Adrenal gland (tissue), 12 donors: ENCODE measurements around the gene NDST1. TPM values are rescaled to one million over a fixed set of nuclear protein-coding genes. Genes with fewer than 3 reads are reported as not detected.

Experiments used
- DNase-seq, 7 donors: peaks; one replicate each; pipeline ENCODE4 v3.0.0-alpha.2; 2019 to 2020
- H3K27ac ChIP-seq, 5 donors: fragments of 200-600 bp; sonication (generic) in 4 of 5; 1 replicate in 3 of 5; 2 replicates in 2 of 5; pipeline versions ENCODE4 v1.5.1 to v1.8.0; 2016 to 2020; ENCODE audit warnings: mild to moderate bottlenecking in 1 of 5
- H3K27me3 ChIP-seq: fragments of 200-600 bp; 2 replicates; pipeline ENCODE4 v1.8.0; 2021
- H3K36me3 ChIP-seq, 2 donors: fragments of 200-600 bp; replicated peaks in 1 of 2; 1 replicate in 1 of 2; 2 replicates in 1 of 2; pipeline versions ENCODE4 v1.5.1 to v1.8.0; 2018 to 2022
- H3K4me1 ChIP-seq, 2 donors: fragments of 200-600 bp; replicated peaks in 1 of 2; 1 replicate in 1 of 2; 2 replicates in 1 of 2; pipeline versions ENCODE4 v1.5.1 to v1.8.0; 2018 to 2021
- H3K4me3 ChIP-seq, 4 donors: fragments of 200-600 bp; sonication (generic) in 3 of 4; one replicate each; pipeline ENCODE4 v1.5.1; 2016 to 2018
- H3K9me3 ChIP-seq, 3 donors: fragments of 200-600 bp; sonication (generic) in 1 of 3; replicated peaks in 1 of 3; 1 replicate in 2 of 3; 2 replicates in 1 of 3; pipeline versions ENCODE4 v1.5.1 to v1.8.0; 2016 to 2021
- CTCF ChIP-seq, 6 experiments: fragments of 450-650 bp in 4 of 6; fragments of 200-600 bp in 2 of 6; sonication (generic) in 1 of 6; IDR thresholded peaks; 1 replicate in 5 of 6; 2 replicates in 1 of 6; pipeline versions ENCODE4 v1.5.1 to v1.8.0; 2016 to 2021; ENCODE audit warnings: antibody characterized with exemption in 6 of 6, mild to moderate bottlenecking in 2 of 6, moderate library complexity in 1 of 6
- POLR2A ChIP-seq, 2 donors: fragments of 450-650 bp; IDR thresholded peaks; one replicate each; pipeline ENCODE4 v1.6.1; 2017; ENCODE audit warnings: antibody characterized with exemption in 2 of 2, mild to moderate bottlenecking in 2 of 2, moderate library complexity in 1 of 2
- WGBS, 4 donors: extraction: QIAGEN DNeasy Blood & Tissue Kit in 2 of 4; methylation state at CpG; one replicate each; pipeline versions ENCODE4 v1.1.5 to v1.1.7; 2013 to 2017; 5-methylcytosine and 5-hydroxymethylcytosine counted together
- intact Hi-C, 2 donors: fragments of 100-400 bp; cut with DNase I; formaldehyde crosslinking; loops; one replicate each; pipeline versions ENCODE4 v1.14.1 to v1.15.0; 2022 to 2023
- polyA plus RNA-seq, 3 donors: library from polyadenylated mRNA; stranded (reverse); fragments of 200-250 nt in 2 of 3; fragments of 350-450 nt in 1 of 3; fragmentation: Illumina TruSeq in 1 of 3; extraction: RNeasy Lipid Tissue Mini Kit (QIAGEN cat#74804) in 1 of 3; gene quantifications; one replicate each; pipeline ENCODE4 v1.2.3, GENCODE V29; 2013 to 2014
- total RNA-seq, 9 donors: library from RNA; depleted of rRNA in 4 of 9; stranded (reverse); fragments of >200 nt in 4 of 9; fragments of 120-200 nt in 1 of 9; fragmentation: NEBNext Ultra II Directional in 1 of 9; extraction: Animal tissue kit (Norgen Biotek cat#: 25700) in 1 of 9; gene quantifications; one replicate each; pipeline versions ENCODE4 v1.1.0 to v1.2.4, GENCODE V29; 2013 to 2023
- donor health status: healthy with polysubstance abuse.
- donor health status: Bipolar disorder and iron deficiency.
- donor health status: DM: yes; HTN: yes; CAD: no.
- donor health status: DM: no; HTN: no; CAD: no.
- donor health status: DM: no; HTN: no; CAD: no.
- donor health status: DM: yes; HTN: yes; CAD: no.

NDST1 gene
- total and polyA plus RNA-seq, 12 donors: 9.6 to 154 (median 94.7) TPM

- Histone ChIP-seq H3K27ac (peak overlapping the region in 2 of 5 donors; percentile 79 to 84), H3K9me3 (no peaks in the 10 kb centered on the region), H3K27me3 (no peaks in the 10 kb centered on the region), H3K4me1 (peaks cover 51 to 98% of the 10 kb centered on the region in 2 donors), H3K4me3 (no peak overlapping the region), H3K36me3 (no peaks in the 10 kb centered on the region)
- WGBS, 4 donors: 79 to 85% (median 81%) methylated on average over 8 of the region's 8 CpGs
- intact Hi-C loops: no loop called here
- no peak for DNase-seq
- TF ChIP-seq POLR2A (IDR thresholded peaks at IDR 0.05) (no peak), CTCF (IDR thresholded peaks at IDR 0.05) (no peak)
These were observed 7.0 kb upstream of the NDST1 start for GRCh38 chr5:150500905-150501304.

GRCh38 chr5:150502106-150502505, 5.8 kb upstream of the NDST1 start:
- H3K27me3 ChIP-seq: no peaks in the 10 kb centered on the region
- 74 to 80% (median 77%) methylated on average over 8 of the region's 8 CpGs for WGBS, 4 donors
- H3K9me3 ChIP-seq: no peaks in the 10 kb centered on the region
- TF ChIP-seq CTCF (IDR thresholded peaks at IDR 0.05): no peak
- TF ChIP-seq POLR2A (IDR thresholded peaks at IDR 0.05): no peak
- intact Hi-C loops: no loop called here
- H3K4me1 ChIP-seq: peaks cover 57 to 100% of the 10 kb centered on the region in 2 donors
- H3K27ac ChIP-seq: peak overlapping the region in 2 of 5 donors; percentile 79 to 85
- no peak for DNase-seq
- H3K36me3 ChIP-seq: no peaks in the 10 kb centered on the region
- H3K4me3 ChIP-seq: no peak overlapping the region

- DNase-seq: no peak
These were observed 5.1 kb upstream of the NDST1 start for GRCh38 chr5:150502847-150503246.

GRCh38 chr5:150503386-150503785, 4.5 kb upstream of the NDST1 start:
- peaks cover 57 to 100% of the 10 kb centered on the region in 2 donors for H3K4me1 ChIP-seq
- no peaks in the 10 kb centered on the region for H3K27me3 ChIP-seq
- intact Hi-C loops: no loop called here
- no peaks in the 10 kb centered on the region for H3K36me3 ChIP-seq
- H3K27ac ChIP-seq: peak overlapping the region; percentile 40 to 85 (median 65)
- 84 to 89% (median 86%) methylated on average over 2 to 4 of the region's 4 CpGs for WGBS, 4 donors
- TF ChIP-seq CTCF (IDR thresholded peaks at IDR 0.05): no peak
- no peak for TF ChIP-seq POLR2A (IDR thresholded peaks at IDR 0.05)
- DNase-seq: no peak
- no peak overlapping the region for H3K4me3 ChIP-seq
- no peaks in the 10 kb centered on the region for H3K9me3 ChIP-seq

More at GRCh38 chr5:150502847-150503246, 5.1 kb upstream of the NDST1 start:
- H3K4me1 ChIP-seq: peaks cover 57 to 100% of the 10 kb centered on the region in 2 donors
- H3K27ac ChIP-seq: peak overlapping the region in 4 of 5 donors; percentile 46 to 85 (median 72)
- no peak overlapping the region for H3K4me3 ChIP-seq
- 69 to 86% (median 83%) methylated on average over 2 to 3 of the region's 3 CpGs for WGBS, 4 donors
- H3K27me3 ChIP-seq: no peaks in the 10 kb centered on the region
- intact Hi-C loops: no loop called here
- no peak for TF ChIP-seq CTCF (IDR thresholded peaks at IDR 0.05)
- no peaks in the 10 kb centered on the region for H3K36me3 ChIP-seq
- no peaks in the 10 kb centered on the region for H3K9me3 ChIP-seq
